ENCODE measurements around the gene UQCR10. TPM values are rescaled to one million over a fixed set of nuclear protein-coding genes. Genes with fewer than 3 reads are reported as not detected.

Gene UQCR10
- total RNA-seq, 3 donors from 2014 or later (not counting 1 experiment from before 2014, with no cell fraction given): 33.6 to 40.8 (median 35.4) TPM

DNA sequence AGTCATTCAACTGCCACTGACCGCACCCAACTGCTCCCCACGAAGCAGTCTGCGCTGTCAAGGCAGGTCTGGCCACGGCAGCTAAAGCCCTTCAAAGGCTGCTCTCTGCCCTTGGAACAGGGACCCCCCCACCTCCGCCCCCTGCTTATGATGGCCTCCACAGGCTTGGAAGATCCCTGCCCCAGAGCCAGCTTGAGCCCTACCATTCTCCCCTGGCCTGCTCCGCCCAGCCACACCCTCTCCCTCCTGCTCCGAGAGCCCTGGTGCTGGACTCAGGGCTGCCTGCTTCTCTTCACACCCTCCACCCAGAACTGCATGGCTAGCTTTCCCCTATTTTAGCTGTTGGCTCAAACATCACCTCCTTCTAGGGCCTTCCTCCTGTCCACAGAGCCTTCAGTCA is 19.3 kb upstream of the UQCR10 start:
- Mint-ChIP-seq H3K27ac (peak overlapping the region in 1 of 2 donors; percentile 7), H3K9me3 (no peaks in the 10 kb centered on the region), H3K36me3 (peaks cover 6% of the 10 kb centered on the region), H3K27me3 (ENCODE audit: low read depth in 2 of 2) (no peaks in the 10 kb centered on the region), H3K4me3 (no peak overlapping the region), H3K4me1 (peaks cover 23 to 33% of the 10 kb centered on the region in 2 donors)
- intact Hi-C loops (cut with micrococcal nuclease): no loop called here
- Histone ChIP-seq H3K27ac (ENCODE audit: low read length) (no peak overlapping the region), H3K4me3 (ENCODE audit: low read length) (no peak overlapping the region), H3K4me1 (ENCODE audit: control insufficient read depth, insufficient read depth, low read length) (peaks cover 18% of the 10 kb centered on the region), H3K27me3 (ENCODE audit: control insufficient read depth, insufficient read depth, low read length) (no peaks in the 10 kb centered on the region), H3K9me3 (ENCODE audit: control insufficient read depth, insufficient read depth, low read length) (no peaks in the 10 kb centered on the region), H3K36me3 (ENCODE audit: control insufficient read depth, insufficient read depth, low read length) (peaks cover 27% of the 10 kb centered on the region)
- WGBS (ENCODE audit: insufficient coverage): 96% methylated on average over 7 of the region's 7 CpGs
- TF ChIP-seq, protein P1, sequence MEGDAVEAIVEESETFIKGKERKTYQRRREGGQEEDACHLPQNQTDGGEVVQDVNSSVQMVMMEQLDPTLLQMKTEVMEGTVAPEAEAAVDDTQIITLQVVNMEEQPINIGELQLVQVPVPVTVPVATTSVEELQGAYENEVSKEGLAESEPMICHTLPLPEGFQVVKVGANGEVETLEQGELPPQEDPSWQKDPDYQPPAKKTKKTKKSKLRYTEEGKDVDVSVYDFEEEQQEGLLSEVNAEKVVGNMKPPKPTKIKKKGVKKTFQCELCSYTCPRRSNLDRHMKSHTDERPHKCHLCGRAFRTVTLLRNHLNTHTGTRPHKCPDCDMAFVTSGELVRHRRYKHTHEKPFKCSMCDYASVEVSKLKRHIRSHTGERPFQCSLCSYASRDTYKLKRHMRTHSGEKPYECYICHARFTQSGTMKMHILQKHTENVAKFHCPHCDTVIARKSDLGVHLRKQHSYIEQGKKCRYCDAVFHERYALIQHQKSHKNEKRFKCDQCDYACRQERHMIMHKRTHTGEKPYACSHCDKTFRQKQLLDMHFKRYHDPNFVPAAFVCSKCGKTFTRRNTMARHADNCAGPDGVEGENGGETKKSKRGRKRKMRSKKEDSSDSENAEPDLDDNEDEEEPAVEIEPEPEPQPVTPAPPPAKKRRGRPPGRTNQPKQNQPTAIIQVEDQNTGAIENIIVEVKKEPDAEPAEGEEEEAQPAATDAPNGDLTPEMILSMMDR (IDR thresholded peaks at IDR 0.05): no peak
- ATAC-seq (no peak), DNase-seq (no peak)

DNA sequence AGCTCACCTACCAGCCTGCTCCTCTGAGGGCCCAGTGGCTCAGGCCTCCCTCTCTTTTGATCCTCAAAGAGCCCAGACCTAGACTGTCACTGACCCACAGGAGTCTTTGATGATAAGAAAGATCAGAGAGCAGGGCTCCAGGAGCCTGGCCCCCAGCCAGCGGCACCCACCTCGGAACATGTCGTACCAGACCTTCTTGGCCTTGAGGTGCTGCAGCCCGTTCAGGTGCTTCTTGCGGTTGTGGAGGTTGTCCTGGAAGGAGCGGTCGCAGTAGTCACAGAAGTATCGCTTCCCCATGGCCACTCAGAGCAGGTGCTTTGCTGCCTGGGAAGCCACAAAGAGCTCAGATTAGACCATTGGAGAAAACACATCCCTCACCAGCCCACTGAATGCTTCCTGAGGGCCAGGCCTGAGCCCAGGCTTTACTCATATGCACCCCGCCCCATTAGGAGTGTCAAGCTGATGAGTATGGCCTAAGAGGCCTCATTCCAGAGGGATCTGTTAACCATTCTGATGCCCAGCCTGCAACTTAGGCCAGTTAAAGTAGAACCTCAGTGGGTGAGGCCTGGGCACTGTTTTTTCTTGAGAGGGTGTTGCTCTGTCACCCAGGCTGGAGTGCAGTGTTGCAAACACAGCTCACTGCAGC is 18.8 kb upstream of the UQCR10 start:
- Histone ChIP-seq H3K27ac (ENCODE audit: low read length) (no peak overlapping the region), H3K4me3 (ENCODE audit: low read length) (no peak overlapping the region), H3K4me1 (ENCODE audit: control insufficient read depth, insufficient read depth, low read length) (peaks cover 18% of the 10 kb centered on the region), H3K27me3 (ENCODE audit: control insufficient read depth, insufficient read depth, low read length) (no peaks in the 10 kb centered on the region), H3K36me3 (ENCODE audit: control insufficient read depth, insufficient read depth, low read length) (peaks cover 27% of the 10 kb centered on the region), H3K9me3 (ENCODE audit: control insufficient read depth, insufficient read depth, low read length) (no peaks in the 10 kb centered on the region)
- Mint-ChIP-seq H3K36me3 (peaks cover 6% of the 10 kb centered on the region), H3K4me3 (no peak overlapping the region), H3K4me1 (peaks cover 23 to 33% of the 10 kb centered on the region in 2 donors), H3K27me3 (ENCODE audit: low read depth in 2 of 2) (no peaks in the 10 kb centered on the region), H3K9me3 (no peaks in the 10 kb centered on the region), H3K27ac (peak overlapping the region in 1 of 2 donors; percentile 7)
- DNase-seq (no peak), ATAC-seq (no peak)
- WGBS (ENCODE audit: insufficient coverage): 92% methylated on average over 9 of the region's 9 CpGs
- intact Hi-C loops (cut with micrococcal nuclease): no loop called here
- TF ChIP-seq, protein P1 (IDR thresholded peaks at IDR 0.05): no peak

DNA sequence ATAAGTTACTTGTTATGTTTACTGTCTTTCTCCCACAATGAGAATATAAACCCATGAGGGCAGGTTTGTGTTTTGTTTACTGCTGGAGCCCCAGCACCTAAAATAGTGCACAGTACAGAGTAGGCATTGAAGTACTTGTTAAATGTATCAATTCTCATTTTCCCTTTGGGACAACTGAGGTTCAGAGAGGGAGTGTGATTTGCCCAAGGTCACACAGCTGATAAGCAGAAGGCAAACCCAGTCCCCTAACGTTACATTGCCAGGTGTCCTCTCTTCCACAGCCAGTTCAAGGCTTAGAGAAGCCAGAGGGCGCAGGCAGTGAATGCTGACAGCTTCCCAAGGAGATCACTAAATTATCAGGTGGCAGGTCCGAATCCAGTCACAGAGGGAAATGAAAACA is 17.1 kb upstream of the UQCR10 start:
- TF ChIP-seq, protein P1 (IDR thresholded peaks at IDR 0.05): no peak
- peaks cover 25% of the 10 kb centered on the region for H3K36me3 ChIP-seq (ENCODE audit: control insufficient read depth, insufficient read depth, low read length)
- H3K4me3 ChIP-seq (ENCODE audit: low read length): no peak overlapping the region
- Mint-ChIP-seq H3K9me3 (no peaks in the 10 kb centered on the region), H3K27me3 (ENCODE audit: low read depth in 2 of 2) (no peaks in the 10 kb centered on the region), H3K36me3 (peaks cover 6% of the 10 kb centered on the region), H3K27ac (peak overlapping the region; percentile 69 to 77), H3K4me3 (no peak overlapping the region), H3K4me1 (peaks cover 23 to 35% of the 10 kb centered on the region in 2 donors)
- H3K27ac ChIP-seq (ENCODE audit: low read length): no peak overlapping the region
- no peak for DNase-seq
- no peaks in the 10 kb centered on the region for H3K27me3 ChIP-seq (ENCODE audit: control insufficient read depth, insufficient read depth, low read length)
- no peak for ATAC-seq
- no peaks in the 10 kb centered on the region for H3K9me3 ChIP-seq (ENCODE audit: control insufficient read depth, insufficient read depth, low read length)
- 94% methylated on average over 3 of the region's 3 CpGs for WGBS (ENCODE audit: insufficient coverage)
- H3K4me1 ChIP-seq (ENCODE audit: control insufficient read depth, insufficient read depth, low read length): peaks cover 18% of the 10 kb centered on the region
- intact Hi-C loops (cut with micrococcal nuclease): no loop called here
